22Rv1 (cell line): ENCODE measurements around the gene RO60.

Source experiments
- CTCF ChIP-seq: fragments of 450-650 bp; IDR thresholded peaks from 2 replicates; pipeline ENCODE4 v1.5.1; 2017; ENCODE audit warnings: mild to moderate bottlenecking
- ZFX ChIP-seq: fragments of 450-650 bp; IDR thresholded peaks from 2 replicates; pipeline ENCODE4 v1.6.1; 2017; ENCODE audit warnings: antibody characterized with exemption, borderline replicate concordance

- TF ChIP-seq CTCF = no peak
- TF ChIP-seq ZFX = no peak
Measured at GRCh38 chr1:193094112-193094511, 34.7 kb downstream of the RO60 start.
